Lower lobe of right lung (tissue), 2 donors: ENCODE data around the gene CUX1. TPM values are rescaled to one million over a fixed set of nuclear protein-coding genes. Genes with fewer than 3 reads are reported as not detected.
"Not testable (repeated sequence)": the region's sequence is repeated elsewhere in the genome, so short reads cannot be mapped to it uniquely, and the experiment has no call there.

ENCODE experiments used
- ATAC-seq, 2 donors: fragments of 200-7000 bp; cut with Tn5 transposase; one replicate each; pipeline ENCODE4 v1.9.1; 2020 to 2022; ENCODE audit warnings: mild to moderate bottlenecking in 2 of 2, moderate library complexity in 2 of 2
- DNase-seq: peaks from one replicate; pipeline ENCODE4 v3.0.0-alpha.2; 2020
- H3K27ac ChIP-seq: fragments of 200-600 bp; one replicate; pipeline ENCODE4 v1.8.0; 2022
- H3K27me3 ChIP-seq: fragments of 200-600 bp; one replicate; pipeline ENCODE4 v1.8.0; 2022; ENCODE audit warnings: low read depth
- H3K36me3 ChIP-seq: fragments of 200-600 bp; one replicate; pipeline ENCODE4 v1.8.0; 2022; ENCODE audit warnings: mild to moderate bottlenecking
- H3K4me1 ChIP-seq: fragments of 200-600 bp; one replicate; pipeline ENCODE4 v1.8.0; 2022
- H3K4me3 ChIP-seq: fragments of 200-600 bp; one replicate; pipeline ENCODE4 v1.8.0; 2022; ENCODE audit warnings: mild to moderate bottlenecking
- H3K9me3 ChIP-seq: fragments of 200-600 bp; one replicate; pipeline ENCODE4 v1.8.0; 2022
- CTCF ChIP-seq: fragments of 200-600 bp; IDR thresholded peaks from one replicate; pipeline ENCODE4 v1.8.0; 2022; ENCODE audit warnings: antibody characterized with exemption, mild to moderate bottlenecking
- intact Hi-C: fragments of 100-400 bp; cut with DNase I; formaldehyde crosslinking; loops from one replicate; pipeline ENCODE4 v1.11.0; 2022
- total RNA-seq: library from RNA; stranded (reverse); fragmentation: NEBNext Ultra II Directional; extraction: Animal tissue kit (Norgen Biotek cat#: 25700); gene quantifications from one replicate; pipeline ENCODE4 v1.2.1, GENCODE V29; 2021
- donor health status: DM: no; HTN: yes; CAD: no; lungs with severe emphysema.

CUX1 gene
- total RNA-seq, 1 donor from 2014 or later = 118 TPM

GRCh38 chr7:101820703-101821102 is 3.3 kb downstream of the CUX1 start:
- Histone ChIP-seq H3K36me3 (no peaks in the 10 kb centered on the region), H3K4me3 (no peak overlapping the region), H3K27ac (no peak overlapping the region), H3K4me1 (peaks cover 44% of the 10 kb centered on the region), H3K9me3 (no peaks in the 10 kb centered on the region), H3K27me3 (no peaks in the 10 kb centered on the region)
- intact Hi-C loops = no loop called here
- TF ChIP-seq CTCF = no peak
- ATAC-seq (no peak), DNase-seq (no peak)

DNA sequence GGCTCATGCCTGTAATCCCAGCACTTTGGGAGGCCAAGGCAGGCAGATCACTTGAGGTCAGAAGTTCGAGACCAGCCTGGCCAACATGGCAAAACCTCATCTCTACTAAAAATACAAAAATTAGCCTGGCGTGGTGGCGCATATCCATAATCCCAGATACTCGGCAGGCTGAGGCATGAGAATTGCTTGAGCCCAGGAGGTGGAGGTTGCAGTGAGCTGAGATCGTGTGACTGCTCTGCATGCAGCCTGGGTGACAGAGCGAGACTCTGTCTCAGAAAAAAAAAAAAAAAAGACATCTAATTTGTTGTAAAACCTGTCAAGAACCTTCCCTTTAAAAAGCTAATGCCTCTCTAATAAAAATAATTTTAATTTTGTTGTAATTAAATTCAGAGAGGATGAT is 5.2 kb downstream of the CUX1 start:
- DNase-seq, H3K4me3 ChIP-seq, H3K9me3 ChIP-seq, H3K36me3 ChIP-seq, intact Hi-C loops, H3K27me3 ChIP-seq, H3K27ac ChIP-seq, ATAC-seq: not testable (repeated sequence)
- H3K4me1 ChIP-seq = peaks cover 43% of the 10 kb centered on the region

GRCh38 chr7:101823096-101823495 is 5.7 kb downstream of the CUX1 start:
- H3K27ac ChIP-seq = peak overlapping the region; percentile 46
- H3K4me1 ChIP-seq = peaks cover 38% of the 10 kb centered on the region
- no peaks in the 10 kb centered on the region for H3K9me3 ChIP-seq
- TF ChIP-seq CTCF = no peak
- no peaks in the 10 kb centered on the region for H3K27me3 ChIP-seq
- intact Hi-C loops = no loop called here
- no peak for DNase-seq
- no peaks in the 10 kb centered on the region for H3K36me3 ChIP-seq
- H3K4me3 ChIP-seq = no peak overlapping the region
- no peak for ATAC-seq

- H3K36me3 ChIP-seq = no peaks in the 10 kb centered on the region
- H3K4me3 ChIP-seq = no peak overlapping the region
- H3K27me3 ChIP-seq = no peaks in the 10 kb centered on the region
- ATAC-seq (no peak), DNase-seq (no peak)
- peaks cover 34% of the 10 kb centered on the region for H3K4me1 ChIP-seq
- H3K27ac ChIP-seq = peak overlapping the region; percentile 46
- intact Hi-C loops = no loop called here
- H3K9me3 ChIP-seq = no peaks in the 10 kb centered on the region
- TF ChIP-seq CTCF = no peak
Measured at GRCh38 chr7:101823596-101823995, 6.2 kb downstream of the CUX1 start.

DNA sequence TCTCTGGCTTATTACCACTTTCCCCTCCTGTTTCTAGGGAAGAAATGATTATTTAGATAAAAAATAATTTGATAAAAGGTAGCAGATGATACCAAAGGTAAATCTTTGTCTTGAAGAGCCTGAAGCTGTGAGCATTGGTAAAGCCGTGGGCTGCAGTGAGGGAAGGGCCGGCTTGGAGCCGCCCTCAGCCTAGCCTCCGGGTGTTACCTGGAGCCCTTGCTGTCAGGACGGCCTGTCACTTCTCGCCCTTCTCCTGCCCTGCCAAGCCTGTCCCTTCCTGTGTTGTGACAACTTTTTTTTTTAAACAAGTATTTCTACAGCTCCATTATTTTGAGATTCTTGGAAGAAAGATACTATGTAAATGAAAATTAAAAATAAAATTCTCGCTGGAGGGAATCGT is 7.0 kb downstream of the CUX1 start:
- Histone ChIP-seq H3K27ac (no peak overlapping the region), H3K4me3 (no peak overlapping the region), H3K9me3 (no peaks in the 10 kb centered on the region), H3K4me1 (peaks cover 26% of the 10 kb centered on the region), H3K27me3 (no peaks in the 10 kb centered on the region), H3K36me3 (no peaks in the 10 kb centered on the region)
- intact Hi-C loops = no loop called here
- TF ChIP-seq CTCF = no peak
- DNase-seq = no peak
- no peak for ATAC-seq

DNA sequence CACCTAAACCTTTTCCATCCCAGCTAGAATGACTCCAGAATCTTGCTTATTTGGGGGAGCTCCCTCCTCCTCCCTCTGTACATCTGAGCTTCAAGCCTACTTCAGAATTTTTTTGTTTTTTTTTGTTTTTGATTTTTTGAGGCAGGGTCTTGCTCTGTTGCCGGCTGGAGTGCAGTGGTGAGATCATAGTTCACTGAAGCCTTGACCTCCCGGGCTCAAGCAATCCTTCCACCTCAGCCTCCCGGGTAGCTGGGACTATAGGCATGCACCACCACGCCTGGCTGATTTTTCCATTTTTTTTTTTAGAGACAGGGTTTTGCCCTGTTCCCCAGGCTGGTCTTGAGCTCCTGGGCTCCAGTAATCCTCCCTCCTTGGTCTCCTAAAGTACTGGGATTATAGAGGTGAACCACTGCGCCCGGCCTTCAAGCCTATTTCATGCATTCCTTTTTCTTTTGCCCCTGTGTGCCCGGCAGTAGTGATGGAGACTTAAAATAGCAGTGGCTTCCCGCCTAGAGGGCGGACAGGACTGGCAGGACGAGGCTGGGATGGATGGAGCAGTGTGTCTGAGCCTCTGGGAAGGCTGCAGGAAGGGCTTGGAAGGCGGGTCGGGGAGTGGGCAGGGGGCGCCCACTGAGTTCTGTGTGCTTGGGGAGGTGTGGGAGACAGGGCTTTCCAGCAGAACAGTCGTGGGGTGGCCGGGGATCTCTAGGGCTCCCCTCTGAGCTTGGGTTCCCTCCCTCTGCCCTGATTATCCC is 8.8 kb downstream of the CUX1 start:
- Histone ChIP-seq H3K9me3 (no peaks in the 10 kb centered on the region), H3K4me1 (peaks cover 22% of the 10 kb centered on the region), H3K27ac (no peak overlapping the region), H3K36me3 (no peaks in the 10 kb centered on the region), H3K27me3 (no peaks in the 10 kb centered on the region), H3K4me3 (no peak overlapping the region)
- DNase-seq (no peak), ATAC-seq (no peak)
- intact Hi-C loops = no loop called here
- no peak for TF ChIP-seq CTCF
